Hepatocyte (in vitro differentiated cells): Measurements from ENCODE around the gene CGB7.

Experiments used
- CTCF ChIP-seq: fragments of 200-600 bp; sonication (generic); IDR thresholded peaks from 2 replicates; pipeline ENCODE4 v1.5.1; 2016; ENCODE audit warnings: antibody characterized with exemption, mild to moderate bottlenecking; ENCODE audit not compliant: poor library complexity
- EZH2 ChIP-seq: fragments of 200-600 bp; sonication (generic); IDR thresholded peaks from 2 replicates; pipeline ENCODE4 v1.6.1; 2016; ENCODE audit warnings: antibody characterized with exemption, mild to moderate bottlenecking, borderline replicate concordance

DNA sequence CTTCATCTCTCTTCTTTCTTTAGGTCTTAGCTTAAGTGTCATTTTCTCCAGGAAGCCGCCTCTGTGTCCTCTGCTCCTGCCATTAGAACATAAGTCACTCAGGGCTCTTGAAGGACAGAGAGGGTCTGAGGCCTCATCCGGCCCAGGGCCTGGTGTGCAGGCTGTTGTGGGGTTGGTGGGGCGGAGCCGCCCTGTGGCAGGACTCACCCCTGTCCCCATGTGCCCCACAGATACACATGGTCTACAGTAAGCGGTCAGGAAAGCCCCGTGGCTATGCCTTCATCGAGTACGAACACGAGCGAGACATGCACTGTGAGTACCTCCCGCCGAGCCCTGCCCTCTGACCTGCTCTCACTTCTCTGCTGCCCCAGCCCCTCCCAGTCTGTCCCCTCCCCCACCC, 43.6 kb upstream of the CGB7 start:
- no peak for TF ChIP-seq CTCF
- TF ChIP-seq EZH2 = no peak
